PC-9 (cell line): ENCODE data around the gene CTNND2. TPM values are rescaled to one million over a fixed set of nuclear protein-coding genes. Genes with fewer than 3 reads are reported as not detected.

Experiments
- BruUV-seq: library from RNA; stranded (reverse); fragments of 400-500 nt; replicated peaks from 2 replicates; lab custom pipeline; 2021; lab: Mats Ljungman, UMichigan
- CTCF ChIA-PET: fragments of 300-600 bp; sonication (Branson Sonifier 250); formaldehyde crosslinking; loops from one replicate; lab custom pipeline; 2022; ENCODE audit warnings: antibody characterized with exemption; lab: Charles Lee
- POLR2A ChIA-PET: fragments of 300-600 bp; sonication (Branson Sonifier 250); formaldehyde crosslinking; loops from one replicate; lab custom pipeline; 2022; ENCODE audit warnings: antibody characterized with exemption; ENCODE audit not compliant: unreplicated experiment; lab: Charles Lee
- DNase-seq, 2 experiments: peaks; one replicate each; pipeline versions ENCODE4 v3.0.0 to v3.0.0-alpha.2; 2015 to 2022; ENCODE audit warnings: mixed read lengths in 1 of 2
- H2AFZ ChIP-seq: fragments of 200-600 bp; sonication (generic); 2 replicates; pipeline ENCODE4 v1.8.1; 2017; ENCODE audit warnings: antibody characterized with exemption
- H3F3A ChIP-seq: fragments of 200-600 bp; sonication (generic); 2 replicates; pipeline ENCODE4 v1.8.1; 2017; ENCODE audit warnings: antibody characterized with exemption, mild to moderate bottlenecking, low read depth; ENCODE audit not compliant: insufficient read depth
- H3K27ac ChIP-seq: fragments of 200-600 bp; sonication (generic); 2 replicates; pipeline ENCODE4 v1.6.1; 2016; ENCODE audit warnings: mixed run types
- H3K27me3 ChIP-seq: fragments of 200-600 bp; sonication (generic); 2 replicates; pipeline ENCODE4 v1.6.1; 2016; ENCODE audit warnings: low read depth, mixed run types; ENCODE audit not compliant: insufficient read depth
- H3K36me3 ChIP-seq: fragments of 200-600 bp; sonication (generic); 2 replicates; pipeline ENCODE4 v1.6.1; 2016; ENCODE audit warnings: low read depth, mixed run types
- H3K4me1 ChIP-seq: fragments of 200-600 bp; sonication (generic); replicated peaks from 2 replicates; pipeline ENCODE4 v1.6.1; 2016; ENCODE audit warnings: mixed run types; ENCODE audit not compliant: insufficient read depth
- H3K4me2 ChIP-seq: fragments of 200-600 bp; sonication (generic); 2 replicates; pipeline ENCODE4 v1.6.1; 2017; ENCODE audit warnings: mixed run types
- H3K4me3 ChIP-seq: fragments of 200-600 bp; sonication (generic); 2 replicates; pipeline ENCODE4 v1.6.1; 2016; ENCODE audit warnings: mixed run types
- H3K79me2 ChIP-seq: fragments of 200-600 bp; sonication (generic); 2 replicates; pipeline ENCODE4 v1.6.1; 2017; ENCODE audit warnings: low read depth, mixed run types
- H3K9me2 ChIP-seq: fragments of 200-600 bp; sonication (generic); 2 replicates; pipeline ENCODE4 v1.8.1; 2017; ENCODE audit warnings: mild to moderate bottlenecking; ENCODE audit not compliant: insufficient read depth
- H3K9me3 ChIP-seq: fragments of 200-600 bp; sonication (generic); 2 replicates; pipeline ENCODE4 v1.8.1; 2016; ENCODE audit warnings: low read depth; ENCODE audit not compliant: insufficient read depth
- H4K20me1 ChIP-seq: fragments of 200-600 bp; sonication (generic); 2 replicates; pipeline ENCODE4 v1.8.1; 2017; ENCODE audit not compliant: insufficient read depth
- CTCF ChIP-seq: fragments of 200-600 bp; sonication (generic); conservative IDR thresholded peaks from 2 replicates; pipeline ENCODE4 v1.6.1; 2017; ENCODE audit warnings: mixed run types, antibody characterized with exemption, mild to moderate bottlenecking, moderate library complexity
- EZH2 ChIP-seq: fragments of 200-600 bp; sonication (generic); IDR thresholded peaks from 2 replicates; pipeline ENCODE4 v1.8.0; 2017; ENCODE audit warnings: antibody characterized with exemption, low read depth
- intact Hi-C: fragments of 100-400 bp; cut with micrococcal nuclease; formaldehyde crosslinking; loops from one replicate; pipeline ENCODE4 v1.10.0; 2022; ENCODE audit not compliant: unreplicated experiment
- total RNA-seq: library from RNA; stranded (reverse); gene quantifications from 2 replicates; pipeline ENCODE4 v1.2.3, GENCODE V29; 2021

Gene CTNND2
- total RNA-seq, 1 experiment from 2014 or later, result not detected

DNA sequence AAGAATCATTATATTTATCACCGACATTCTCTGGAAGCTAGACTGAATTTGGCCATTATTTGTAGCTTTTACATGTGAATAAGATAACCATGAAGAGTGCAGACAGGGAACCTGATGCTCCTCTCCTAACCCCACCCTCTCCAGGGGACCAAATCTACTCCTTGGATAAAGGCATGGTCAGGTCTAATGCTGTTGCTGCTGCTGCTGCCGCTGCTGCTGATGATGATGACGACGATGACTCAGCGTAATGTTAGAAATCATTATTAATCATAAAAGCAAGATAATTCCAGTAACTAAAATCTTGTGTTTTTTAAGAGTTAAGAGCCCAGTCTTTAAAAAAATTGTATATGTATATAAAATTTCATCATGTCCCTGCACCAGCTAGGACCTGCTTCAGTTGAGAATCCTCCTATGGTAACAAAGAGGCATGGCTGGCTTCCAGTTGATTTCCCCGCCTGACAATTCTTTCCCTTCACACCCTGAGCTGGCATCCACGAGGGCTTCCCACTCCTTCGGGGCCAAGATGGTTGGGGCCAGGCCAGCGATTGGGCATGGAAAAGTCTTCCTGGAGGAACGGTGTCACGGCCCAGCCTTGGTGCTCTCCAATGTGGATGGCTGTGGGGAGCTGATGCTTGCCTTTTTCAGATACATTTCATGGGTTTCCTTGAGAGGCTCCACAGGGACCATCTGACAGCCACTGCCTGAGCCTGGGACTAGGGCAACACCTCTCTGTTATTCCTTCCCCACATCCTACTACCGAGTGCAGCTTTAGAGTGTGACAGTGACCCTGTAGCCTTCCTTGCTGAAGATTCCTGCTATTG is 400.0 kb downstream of the CTNND2 start:
- H4K20me1 ChIP-seq, result no peaks in the 10 kb centered on the region
- ChIA-PET POLR2A (no interaction called here), CTCF (no interaction called here)
- no peaks in the 10 kb centered on the region for H3F3A ChIP-seq
- no peaks in the 10 kb centered on the region for H3K4me1 ChIP-seq
- H3K27me3 ChIP-seq, result peaks cover 11% of the 10 kb centered on the region; the same call in 1 of the 2 replicates
- no peak overlapping the region for H2AFZ ChIP-seq
- H3K79me2 ChIP-seq, result no peaks in the 10 kb centered on the region
- H3K4me3 ChIP-seq, result no peak overlapping the region
- DNase-seq, result no peak
- intact Hi-C loops, result no loop called here
- H3K4me2 ChIP-seq, result no peak overlapping the region
- no peaks in the 10 kb centered on the region for H3K36me3 ChIP-seq
- no peaks in the 10 kb centered on the region for H3K9me2 ChIP-seq
- no peak overlapping the region for H3K27ac ChIP-seq
- no TSS peak for BruUV-seq
- H3K9me3 ChIP-seq, result no peaks in the 10 kb centered on the region
- TF ChIP-seq CTCF, result no peak
- TF ChIP-seq EZH2, result no peak

DNA sequence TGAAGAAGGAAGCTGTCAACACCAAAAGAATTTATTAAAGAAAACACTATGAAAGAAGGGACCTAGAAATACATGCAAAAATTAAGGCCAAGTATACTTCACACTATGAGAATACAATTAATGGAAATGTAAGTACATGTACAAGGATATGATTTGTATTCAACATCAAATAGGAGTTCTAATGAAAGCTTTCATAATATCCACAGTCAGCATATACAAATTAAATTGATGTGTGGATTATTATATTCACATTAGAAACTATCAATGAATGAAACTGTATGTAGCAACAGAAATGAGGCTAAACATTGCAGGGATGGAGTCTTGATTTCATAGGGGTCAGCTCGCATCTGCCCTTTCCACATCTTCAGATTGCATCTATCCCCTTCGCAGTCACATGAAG is 401.5 kb downstream of the CTNND2 start:
- DNase-seq, result no peak
- H4K20me1 ChIP-seq, result no peaks in the 10 kb centered on the region
- H3K4me2 ChIP-seq, result no peak overlapping the region
- no TSS peak for BruUV-seq
- H3K27me3 ChIP-seq, result peaks cover 11% of the 10 kb centered on the region; the same call in 1 of the 2 replicates
- no peaks in the 10 kb centered on the region for H3K79me2 ChIP-seq
- intact Hi-C loops, result no loop called here
- H3K4me1 ChIP-seq, result no peaks in the 10 kb centered on the region
- H3F3A ChIP-seq, result no peaks in the 10 kb centered on the region
- ChIA-PET POLR2A (no interaction called here), CTCF (no interaction called here)
- no peaks in the 10 kb centered on the region for H3K36me3 ChIP-seq
- no peak overlapping the region for H2AFZ ChIP-seq
- no peaks in the 10 kb centered on the region for H3K9me2 ChIP-seq
- no peak overlapping the region for H3K27ac ChIP-seq
- no peak overlapping the region for H3K4me3 ChIP-seq
- no peak for TF ChIP-seq EZH2
- no peak for TF ChIP-seq CTCF
- H3K9me3 ChIP-seq, result no peaks in the 10 kb centered on the region

DNA sequence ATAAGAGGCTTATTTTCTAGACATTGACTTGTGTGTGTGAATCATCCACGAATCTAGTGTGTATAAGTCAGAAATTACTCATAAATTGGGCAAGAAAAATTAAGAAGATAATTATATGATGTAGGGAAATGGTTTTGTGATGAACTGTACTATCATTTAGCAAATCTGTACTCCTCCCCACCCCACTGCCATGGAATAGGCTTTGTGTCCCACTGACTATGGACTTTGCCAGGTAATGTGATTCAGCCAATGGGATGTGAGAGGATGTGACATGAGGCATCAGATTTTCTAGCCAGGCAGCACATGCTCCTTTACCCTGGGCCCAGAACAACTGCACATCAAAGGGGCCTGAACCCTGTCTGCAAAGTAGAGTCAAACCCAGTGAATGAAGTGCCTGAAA is 406.6 kb downstream of the CTNND2 start:
- no peak for TF ChIP-seq CTCF
- no peak for TF ChIP-seq EZH2
- no peak overlapping the region for H3K27ac ChIP-seq
- no peaks in the 10 kb centered on the region for H3K36me3 ChIP-seq
- H4K20me1 ChIP-seq, result no peaks in the 10 kb centered on the region
- no TSS peak for BruUV-seq
- H3K4me2 ChIP-seq, result no peak overlapping the region
- no peaks in the 10 kb centered on the region for H3K9me3 ChIP-seq
- H3K27me3 ChIP-seq, result peaks cover 3% of the 10 kb centered on the region; the same call in 1 of the 2 replicates
- H3K79me2 ChIP-seq, result no peaks in the 10 kb centered on the region
- intact Hi-C loops, result no loop called here
- POLR2A ChIA-PET, result no interaction called here
- CTCF ChIA-PET, result no interaction called here
- no peak overlapping the region for H3K4me3 ChIP-seq
- H3F3A ChIP-seq, result no peaks in the 10 kb centered on the region
- DNase-seq, result no peak
- H3K9me2 ChIP-seq, result no peaks in the 10 kb centered on the region
- no peak overlapping the region for H2AFZ ChIP-seq
- H3K4me1 ChIP-seq, result no peaks in the 10 kb centered on the region
